HCT116 (cell line): ENCODE measurements around the gene EYA4. TPM values are rescaled to one million over a fixed set of nuclear protein-coding genes. Genes with fewer than 3 reads are reported as not detected.

Source experiments
- ATAC-seq: fragments of 200-7000 bp; cut with Tn5 transposase; 2 replicates; pipeline ENCODE4 v1.9.1; 2020; ENCODE audit warnings: mild to moderate bottlenecking, moderate library complexity
- BruUV-seq: library from RNA; stranded (reverse); fragments of 400-500 nt; replicated peaks from 2 replicates; lab custom pipeline; 2021; lab: Mats Ljungman, UMichigan
- CTCF ChIA-PET: fragments of 300-600 bp; sonication (Branson Sonifier 250); formaldehyde crosslinking; loops from one replicate; lab custom pipeline; 2021; ENCODE audit warnings: antibody characterized with exemption; lab: Charles Lee
- POLR2A ChIA-PET: fragments of 300-600, 350-600 bp; sonication (Branson Sonifier 250); formaldehyde crosslinking; loops from one replicate; lab custom pipeline; 2021; ENCODE audit warnings: antibody characterized with exemption; lab: Charles Lee
- RAD21 ChIA-PET, 2 experiments: fragments of 300-600 bp; sonication (Branson Sonifier 250); formaldehyde crosslinking; loops; one replicate each; lab custom pipeline; 2023; ENCODE audit warnings: low total read pairs in 2 of 2; ENCODE audit not compliant: uncharacterized antibody in 2 of 2, unreplicated experiment in 2 of 2, low non-redundant PET in 1 of 2; lab: Charles Lee
- DNase-seq: peaks from one replicate; pipeline ENCODE4 v3.0.0-alpha.2; 2010; ENCODE audit warnings: low read depth, low spot score
- H2AFZ ChIP-seq: fragments of 200-600 bp; shearing (Covaris generic), sonication (generic); 2 replicates; pipeline ENCODE4 v1.6.1; 2017; ENCODE audit warnings: low read depth, mixed run types, mixed read lengths, antibody characterized with exemption, low read length; ENCODE audit not compliant: poor library complexity, severe bottlenecking
- H3K27ac ChIP-seq: 2 replicates; pipeline ENCODE4 v1.5.1; 2012; ENCODE audit warnings: low read depth, low read length
- H3K27me3 ChIP-seq: fragments of 200-600 bp; sonication (generic); 2 replicates; pipeline ENCODE4 v1.6.1; 2016; ENCODE audit warnings: mixed run types, low read length, mixed read lengths; ENCODE audit not compliant: insufficient read depth
- H3K36me3 ChIP-seq, 2 experiments: fragments of 200-500 bp in 1 of 2; fragments of 200-600 bp in 1 of 2; sonication (Bioruptor generic) in 1 of 2; sonication (generic) in 1 of 2; 2 replicates each; pipeline versions ENCODE4 v1.5.1 to v1.6.1; 2014 to 2016; ENCODE audit warnings: low read length in 2 of 2, inconsistent platforms in 1 of 2, mixed read lengths in 1 of 2, mixed run types in 1 of 2; ENCODE audit not compliant: insufficient read depth in 2 of 2, control insufficient read depth in 1 of 2
- H3K4me1 ChIP-seq, 2 experiments: fragments of 200-600 bp in 1 of 2; sonication (generic) in 1 of 2; 2 replicates each; pipeline versions ENCODE4 v1.5.1 to v1.6.1; 2012 to 2017; ENCODE audit warnings: low read length in 2 of 2, inconsistent platforms in 1 of 2, mild to moderate bottlenecking in 1 of 2, mixed read lengths in 1 of 2, mixed run types in 1 of 2, moderate library complexity in 1 of 2; ENCODE audit not compliant: insufficient read depth in 2 of 2, control insufficient read depth in 1 of 2
- H3K4me2 ChIP-seq: fragments of 200-600 bp; sonication (generic); 2 replicates; pipeline ENCODE4 v1.6.1; 2017; ENCODE audit warnings: mixed run types, low read length, mixed read lengths
- H3K4me3 ChIP-seq, 2 experiments: fragments of 200-600 bp in 1 of 2; sonication (generic) in 1 of 2; replicated peaks in 1 of 2; 2 replicates each; pipeline ENCODE4 v1.5.1; 2011 to 2016; ENCODE audit warnings: low read length in 2 of 2, control low read depth in 1 of 2, low read depth in 1 of 2, mild to moderate bottlenecking in 1 of 2, mixed read lengths in 1 of 2, mixed run types in 1 of 2
- H3K79me2 ChIP-seq: fragments of 200-600 bp; sonication (generic); 2 replicates; pipeline ENCODE4 v1.6.1; 2017; ENCODE audit warnings: mild to moderate bottlenecking, mixed run types, low read length, moderate library complexity, mixed read lengths; ENCODE audit not compliant: insufficient read depth
- H3K9ac ChIP-seq: fragments of 200-600 bp; sonication (generic); 2 replicates; pipeline ENCODE4 v1.6.1; 2016; ENCODE audit warnings: low read length, mixed read lengths
- H3K9me2 ChIP-seq: fragments of 200-600 bp; sonication (generic), shearing (Covaris generic); 2 replicates; pipeline ENCODE4 v1.6.1; 2017; ENCODE audit warnings: mixed run types, mild to moderate bottlenecking, moderate library complexity; ENCODE audit not compliant: insufficient read depth
- H3K9me3 ChIP-seq, 2 experiments: fragments of 200-500 bp in 1 of 2; fragments of 200-600 bp in 1 of 2; sonication (Bioruptor generic) in 1 of 2; sonication (generic) in 1 of 2; 2 replicates each; pipeline ENCODE4 v1.6.1; 2014 to 2017; ENCODE audit warnings: low read length in 2 of 2, mixed read lengths in 2 of 2, inconsistent platforms in 1 of 2, low read depth in 1 of 2, mild to moderate bottlenecking in 1 of 2, mixed run types in 1 of 2, moderate library complexity in 1 of 2; ENCODE audit not compliant: control insufficient read depth in 1 of 2, insufficient read depth in 1 of 2
- H4K20me1 ChIP-seq: fragments of 200-600 bp; sonication (generic), shearing (Covaris generic); 2 replicates; pipeline ENCODE4 v1.6.1; 2017; ENCODE audit warnings: mixed run types, mild to moderate bottlenecking, moderate library complexity; ENCODE audit not compliant: insufficient read depth
- ATF3 ChIP-seq: IDR thresholded peaks from 2 replicates; pipeline ENCODE4 v1.6.1; 2012
- CTCF ChIP-seq, 3 experiments: fragments of 200-600 bp in 1 of 3; sonication (generic) in 1 of 3; IDR thresholded peaks in 2 of 3; conservative IDR thresholded peaks in 1 of 3; 2 replicates each; pipeline ENCODE4 v1.5.1; 2012 to 2017; ENCODE audit warnings: low read depth in 2 of 3, low read length in 2 of 3, antibody characterized with exemption in 1 of 3, borderline replicate concordance in 1 of 3, control low read depth in 1 of 3, mild to moderate bottlenecking in 1 of 3, mixed read lengths in 1 of 3, mixed run types in 1 of 3, moderate library complexity in 1 of 3; ENCODE audit not compliant: insufficient read depth in 1 of 3
- FOSL1 ChIP-seq: IDR thresholded peaks from 2 replicates; pipeline ENCODE4 v1.6.1; 2012; ENCODE audit warnings: low read depth
- RAD21 ChIP-seq: IDR thresholded peaks from 2 replicates; pipeline ENCODE4 v1.6.1; 2012; ENCODE audit warnings: low read depth, mild to moderate bottlenecking
- SIN3A ChIP-seq: IDR thresholded peaks from 2 replicates; pipeline ENCODE4 v1.6.1; 2012; ENCODE audit warnings: low read depth
- SRF ChIP-seq: IDR thresholded peaks from 2 replicates; pipeline ENCODE4 v1.6.1; 2012; ENCODE audit warnings: low read depth
- TCF7L2 ChIP-seq: IDR thresholded peaks from 2 replicates; pipeline ENCODE4 v1.7.0; 2011; ENCODE audit warnings: borderline replicate concordance, inconsistent platforms; ENCODE audit not compliant: insufficient read depth, insufficient read length; ENCODE audit errors: extremely low read depth
- intact Hi-C: fragments of 100-400 bp; cut with micrococcal nuclease; formaldehyde crosslinking; loops from 2 replicates; pipeline ENCODE4 v1.10.0; 2022
- total RNA-seq: library from RNA; stranded (reverse); gene quantifications from one replicate; pipeline ENCODE4 v1.2.1, GENCODE V29; 2021; ENCODE audit not compliant: unreplicated experiment
- TF ChIP-seq, protein P1 (sequence below): IDR thresholded peaks from 2 replicates; pipeline ENCODE4 v1.6.1; 2012; ENCODE audit warnings: low read depth

The EYA4 gene
- total RNA-seq, 1 experiment from 2014 or later, result not detected

GRCh38 chr6:133540361-133540760, 299.2 kb downstream of the EYA4 start:
- CTCF ChIA-PET, result interaction anchor here (1.8 kb wide), 1 partner anchor 12 kb away, joined by 4 read pairs; no protein-coding TSS in a partner anchor
- H3K79me2 ChIP-seq, result no peaks in the 10 kb centered on the region
- H3K4me3 ChIP-seq, result no peak overlapping the region
- POLR2A ChIA-PET, result no interaction called here
- BruUV-seq, result no TSS peak
- no peak overlapping the region for H3K27ac ChIP-seq
- no peaks in the 10 kb centered on the region for H3K27me3 ChIP-seq
- H3K9me2 ChIP-seq, result no peaks in the 10 kb centered on the region
- intact Hi-C loops, result no loop called here
- no peak overlapping the region for H3K9ac ChIP-seq
- H3K4me2 ChIP-seq, result no peak overlapping the region
- no peak overlapping the region for H2AFZ ChIP-seq
- H3K9me3 ChIP-seq, result no peaks in the 10 kb centered on the region
- RAD21 ChIA-PET, result no interaction called here
- ATAC-seq (no peak), DNase-seq (no peak)
- no peaks in the 10 kb centered on the region for H3K36me3 ChIP-seq
- H3K4me1 ChIP-seq, result peaks cover 2 to 11% of the 10 kb centered on the region in 2 experiments; a peak in 1 of 4 replicates
- no peaks in the 10 kb centered on the region for H4K20me1 ChIP-seq
- TF ChIP-seq SRF, result no peak
- no peak for TF ChIP-seq CTCF (IDR thresholded peaks at IDR 0.05 in 2 of 3, conservative IDR thresholded peaks at IDR 0.05 in 1 of 3; ENCODE audit: borderline replicate concordance in 1 of 3, insufficient read depth in 1 of 3, low read depth in 2 of 3, low read length in 2 of 3)
- TF ChIP-seq, protein P1, sequence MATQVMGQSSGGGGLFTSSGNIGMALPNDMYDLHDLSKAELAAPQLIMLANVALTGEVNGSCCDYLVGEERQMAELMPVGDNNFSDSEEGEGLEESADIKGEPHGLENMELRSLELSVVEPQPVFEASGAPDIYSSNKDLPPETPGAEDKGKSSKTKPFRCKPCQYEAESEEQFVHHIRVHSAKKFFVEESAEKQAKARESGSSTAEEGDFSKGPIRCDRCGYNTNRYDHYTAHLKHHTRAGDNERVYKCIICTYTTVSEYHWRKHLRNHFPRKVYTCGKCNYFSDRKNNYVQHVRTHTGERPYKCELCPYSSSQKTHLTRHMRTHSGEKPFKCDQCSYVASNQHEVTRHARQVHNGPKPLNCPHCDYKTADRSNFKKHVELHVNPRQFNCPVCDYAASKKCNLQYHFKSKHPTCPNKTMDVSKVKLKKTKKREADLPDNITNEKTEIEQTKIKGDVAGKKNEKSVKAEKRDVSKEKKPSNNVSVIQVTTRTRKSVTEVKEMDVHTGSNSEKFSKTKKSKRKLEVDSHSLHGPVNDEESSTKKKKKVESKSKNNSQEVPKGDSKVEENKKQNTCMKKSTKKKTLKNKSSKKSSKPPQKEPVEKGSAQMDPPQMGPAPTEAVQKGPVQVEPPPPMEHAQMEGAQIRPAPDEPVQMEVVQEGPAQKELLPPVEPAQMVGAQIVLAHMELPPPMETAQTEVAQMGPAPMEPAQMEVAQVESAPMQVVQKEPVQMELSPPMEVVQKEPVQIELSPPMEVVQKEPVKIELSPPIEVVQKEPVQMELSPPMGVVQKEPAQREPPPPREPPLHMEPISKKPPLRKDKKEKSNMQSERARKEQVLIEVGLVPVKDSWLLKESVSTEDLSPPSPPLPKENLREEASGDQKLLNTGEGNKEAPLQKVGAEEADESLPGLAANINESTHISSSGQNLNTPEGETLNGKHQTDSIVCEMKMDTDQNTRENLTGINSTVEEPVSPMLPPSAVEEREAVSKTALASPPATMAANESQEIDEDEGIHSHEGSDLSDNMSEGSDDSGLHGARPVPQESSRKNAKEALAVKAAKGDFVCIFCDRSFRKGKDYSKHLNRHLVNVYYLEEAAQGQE, result no peak
- no peak for TF ChIP-seq SIN3A
- no peak for TF ChIP-seq FOSL1
- no peak for TF ChIP-seq RAD21
- TF ChIP-seq ATF3, result no peak
- no peak for TF ChIP-seq TCF7L2
